ENCODE results near the gene SUCLG2. TPM values are rescaled to one million over a fixed set of nuclear protein-coding genes. Genes with fewer than 3 reads are reported as not detected.

SUCLG2 gene
- total RNA-seq: 44.6 and 54.3 TPM in 2 replicates

- no peak for TF ChIP-seq CTCF (conservative IDR thresholded peaks at IDR 0.05; ENCODE audit: low read depth, low read length)
- H3K4me3 ChIP-seq (ENCODE audit: low read depth, low read length): peak within 1 kb of the TSS; percentile 79
- no peak for DNase-seq (ENCODE audit: low read depth)
Measured at GRCh38 chr3:67654099-67654843, at the start of gene SUCLG2. SUCLG2 (minus strand) TSS chr3:67654612; CDS start chr3:67654586, 26 bp downstream.

GRCh38 chr3:67700596-67700995 is 46.2 kb upstream of the SUCLG2 start:
- TF ChIP-seq CTCF (conservative IDR thresholded peaks at IDR 0.05; ENCODE audit: low read depth, low read length): no peak
- no peak overlapping the region for H3K4me3 ChIP-seq (ENCODE audit: low read depth, low read length)
- DNase-seq (ENCODE audit: low read depth): no peak

GRCh38 chr3:67699882-67700281 is 45.5 kb upstream of the SUCLG2 start:
- no peak for DNase-seq (ENCODE audit: low read depth)
- no peak overlapping the region for H3K4me3 ChIP-seq (ENCODE audit: low read depth, low read length)
- no peak for TF ChIP-seq CTCF (conservative IDR thresholded peaks at IDR 0.05; ENCODE audit: low read depth, low read length)

GRCh38 chr3:67692621-67693020 is 38.2 kb upstream of the SUCLG2 start:
- H3K4me3 ChIP-seq (ENCODE audit: low read depth, low read length): no peak overlapping the region
- no peak for DNase-seq (ENCODE audit: low read depth)
- no peak for TF ChIP-seq CTCF (conservative IDR thresholded peaks at IDR 0.05; ENCODE audit: low read depth, low read length)

GRCh38 chr3:67691926-67692325 is 37.5 kb upstream of the SUCLG2 start:
- H3K4me3 ChIP-seq (ENCODE audit: low read depth, low read length): no peak overlapping the region
- DNase-seq (ENCODE audit: low read depth): no peak
- no peak for TF ChIP-seq CTCF (conservative IDR thresholded peaks at IDR 0.05; ENCODE audit: low read depth, low read length)

- no peak for TF ChIP-seq CTCF (conservative IDR thresholded peaks at IDR 0.05; ENCODE audit: low read depth, low read length)
- DNase-seq (ENCODE audit: low read depth): no peak
- H3K4me3 ChIP-seq (ENCODE audit: low read depth, low read length): no peak overlapping the region
Measured at GRCh38 chr3:67691207-67691606, 36.8 kb upstream of the SUCLG2 start.

- no peak overlapping the region for H3K4me3 ChIP-seq (ENCODE audit: low read depth, low read length)
- DNase-seq (ENCODE audit: low read depth): no peak
- no peak for TF ChIP-seq CTCF (conservative IDR thresholded peaks at IDR 0.05; ENCODE audit: low read depth, low read length)
Measured at GRCh38 chr3:67689806-67690205, 35.4 kb upstream of the SUCLG2 start.
